Heart right ventricle (tissue), 16 donors: ENCODE results near the gene ARFGAP1. TPM values are rescaled to one million over a fixed set of nuclear protein-coding genes. Genes with fewer than 3 reads are reported as not detected.

Source experiments
- ATAC-seq, 8 donors: fragments of 200-7000 bp; cut with Tn5 transposase; one replicate each; pipeline ENCODE4 v1.9.1; 2020; ENCODE audit warnings: mild to moderate bottlenecking in 8 of 8, moderate library complexity in 8 of 8, moderate number of reproducible peaks in 1 of 8
- DNase-seq, 2 donors: peaks; one replicate each; pipeline ENCODE4 v3.0.0-alpha.2; 2020
- H3K27ac ChIP-seq, 10 donors: fragments of 200-600 bp; sonication (generic) in 2 of 10; one replicate each; pipeline versions ENCODE4 v1.5.0 to v1.8.0; 2020 to 2022; ENCODE audit warnings: mild to moderate bottlenecking in 3 of 10
- H3K27me3 ChIP-seq, 7 donors: fragments of 200-600 bp; one replicate each; pipeline ENCODE4 v1.8.0; 2021 to 2022; ENCODE audit warnings: mild to moderate bottlenecking in 2 of 7
- H3K36me3 ChIP-seq, 9 donors: fragments of 200-600 bp; sonication (generic) in 1 of 9; one replicate each; pipeline versions ENCODE4 v1.5.0 to v1.8.0; 2020 to 2022; ENCODE audit warnings: mild to moderate bottlenecking in 2 of 9
- H3K4me1 ChIP-seq, 9 donors: fragments of 200-600 bp; sonication (generic) in 1 of 9; one replicate each; pipeline versions ENCODE4 v1.5.0 to v1.8.0; 2020 to 2022; ENCODE audit warnings: mild to moderate bottlenecking in 4 of 9
- H3K4me3 ChIP-seq, 10 donors: fragments of 200-600 bp; sonication (generic) in 2 of 10; one replicate each; pipeline versions ENCODE4 v1.5.0 to v1.8.0; 2020 to 2022; ENCODE audit warnings: mild to moderate bottlenecking in 7 of 10, moderate library complexity in 2 of 10
- H3K9me3 ChIP-seq, 11 donors: fragments of 200-600 bp in 10 of 11; sonication (generic) in 2 of 11; one replicate each; pipeline versions ENCODE4 v1.5.0 to v1.8.0; 2013 to 2022; ENCODE audit warnings: mild to moderate bottlenecking in 2 of 11, control low read depth in 1 of 11, moderate library complexity in 1 of 11
- CTCF ChIP-seq, 9 donors: fragments of 200-600 bp; sonication (generic) in 2 of 9; IDR thresholded peaks; one replicate each; pipeline versions ENCODE4 v1.5.0 to v1.8.0; 2021 to 2022; ENCODE audit warnings: antibody characterized with exemption in 9 of 9, mild to moderate bottlenecking in 5 of 9, moderate library complexity in 1 of 9
- WGBS, 2 donors: extraction: QIAGEN DNeasy Blood & Tissue Kit; methylation state at CpG; one replicate each; pipeline ENCODE4 v1.1.7; 2013; ENCODE audit warnings: inconsistent platforms in 1 of 2; 5-methylcytosine and 5-hydroxymethylcytosine counted together
- intact Hi-C, 10 donors: fragments of 100-400 bp; cut with DNase I; formaldehyde crosslinking; loops; one replicate each; pipeline versions ENCODE4 v1.11.1 to v1.14.2; 2022
- polyA plus RNA-seq, 2 donors: library from polyadenylated mRNA; stranded (reverse); fragments of 200-250 nt; gene quantifications; one replicate each; pipeline ENCODE4 v1.2.3, GENCODE V29; 2013
- total RNA-seq, 10 donors: library from RNA; stranded (reverse); fragmentation: NEBNext Ultra II Directional in 3 of 10; extraction: Animal tissue kit (Norgen Biotek cat#: 25700) in 3 of 10; gene quantifications; one replicate each; pipeline versions ENCODE4 v1.2.1 to v1.2.4, GENCODE V29; 2021 to 2023
- donor health status: Arrhythmogenic right ventricular cardiomyopathy.
- donor health status: ischemic (EF 13 %, LVEDD 7.1; RV severe dilation, severe dysfunction).
- donor health status: healthy with polysubstance abuse.
- donor health status: DM: no; HTN: yes; CAD: no.
- donor health status: DM: no; HTN: no; CAD: no.
- donor health status: ischemic (EF 25% LVEDD 6.9; RV normal size, moderate dysfunction).
- donor health status: ischemic (EF 25% LVEDD 5.7; RV mildly dilated, moderate dysfunction).
- donor health status: healthy.
- donor health status: DM: yes; HTN: yes; CAD: no.
- donor health status: Ischemic cardiomyopathy.
- donor health status: ischemic (EF 35%, LVEDD 5.7; RV mildly dilated, moderate dysfunction).
- donor health status: nonischemic (EF 11% LVEDD 7.7; RV severe dilation, severe dysfunction).
- donor health status: DM: yes; HTN: yes; CAD: no.
- donor health status: PGD.
- donor health status: ischemic (EF 29% LVEDD 5.4; RV normal size, mild dysfunction).
- donor health status: nonischemic (EF 23%, LVEDD 6.1; RV moderate dilation, normal function).

ARFGAP1 gene
- total and polyA plus RNA-seq, 12 donors, result 20.4 to 72.6 (median 32.3) TPM

GRCh38 chr20:63264519-63264918 lies 8.1 kb upstream of the ARFGAP1 start:
- Histone ChIP-seq H3K36me3 (no peaks in the 10 kb centered on the region), H3K4me1 (no peaks in the 10 kb centered on the region), H3K4me3 (no peak overlapping the region), H3K27ac (no peak overlapping the region), H3K9me3 (no peaks in the 10 kb centered on the region), H3K27me3 (peaks cover 8 to 80% (median 70%) of the 10 kb centered on the region in 7 donors)
- TF ChIP-seq CTCF (IDR thresholded peaks at IDR 0.05), result no peak
- WGBS, 2 donors, result 47 to 50% methylated on average over 14 of the region's 14 CpGs
- ATAC-seq (no peak), DNase-seq (no peak)
- intact Hi-C loops, result no loop called here

DNA sequence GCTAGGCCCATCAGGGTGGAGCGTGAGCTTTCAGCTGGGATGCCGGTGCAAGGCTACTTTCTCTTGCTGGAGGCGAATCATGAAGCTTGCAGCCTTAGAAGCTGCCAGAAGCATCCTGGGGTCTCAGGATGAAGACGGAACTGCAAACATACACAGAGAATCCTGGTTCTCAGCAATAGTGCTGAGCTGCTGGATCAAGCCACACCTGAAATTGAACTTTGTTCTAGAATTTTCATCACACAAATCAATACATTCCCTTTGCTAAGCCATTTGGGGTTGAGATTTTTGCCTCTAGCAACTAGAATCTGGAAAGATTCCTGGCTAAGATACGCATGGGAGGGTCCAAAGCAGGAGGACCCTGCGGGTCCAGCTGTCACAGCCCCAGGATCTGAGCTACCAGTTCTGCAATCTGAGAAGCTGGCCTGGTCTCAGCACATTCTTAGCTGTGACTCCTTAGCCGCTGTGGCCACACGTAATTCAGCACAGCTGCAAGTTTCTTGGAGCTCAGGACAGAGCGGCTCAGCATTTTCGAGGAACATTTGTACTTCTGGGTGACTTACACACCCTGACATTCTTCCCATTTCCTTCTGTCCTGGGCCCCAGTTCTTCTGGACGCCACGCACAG lies 6.6 kb upstream of the ARFGAP1 start:
- intact Hi-C loops, result no loop called here
- Histone ChIP-seq H3K4me3 (no peak overlapping the region), H3K4me1 (no peaks in the 10 kb centered on the region), H3K36me3 (no peaks in the 10 kb centered on the region), H3K9me3 (no peaks in the 10 kb centered on the region), H3K27ac (no peak overlapping the region), H3K27me3 (peaks cover 4 to 65% (median 56%) of the 10 kb centered on the region in 7 donors)
- TF ChIP-seq CTCF (IDR thresholded peaks at IDR 0.05), result no peak
- 70 to 76% methylated on average over 12 of the region's 12 CpGs for WGBS, 2 donors
- no peak for DNase-seq
- ATAC-seq, result no peak

DNA sequence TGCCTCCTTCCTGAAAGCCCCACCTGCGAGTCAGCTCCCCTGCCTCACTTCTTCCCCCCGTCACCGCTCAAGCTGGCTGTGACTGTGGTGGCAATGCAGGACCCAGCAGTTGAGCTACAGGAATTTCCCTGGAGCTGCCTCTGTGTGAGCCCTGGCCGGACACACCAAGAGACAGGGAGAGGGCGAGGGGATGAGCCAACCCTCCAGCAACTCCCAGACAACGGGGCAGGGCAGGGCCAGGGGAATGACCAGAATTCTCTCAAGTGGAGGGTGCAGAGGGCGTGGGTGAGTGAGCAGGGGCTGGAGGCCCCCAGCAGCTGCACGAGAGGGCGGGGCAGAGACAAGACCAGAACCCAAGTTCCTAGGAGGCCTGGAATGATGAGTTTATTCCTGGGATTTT lies 4.9 kb upstream of the ARFGAP1 start:
- peaks cover 0 to 8% (median 6%) of the 10 kb centered on the region in 9 donors for H3K4me1 ChIP-seq
- peaks cover 3 to 50% (median 42%) of the 10 kb centered on the region in 7 donors for H3K27me3 ChIP-seq
- intact Hi-C loops, result no loop called here
- no peak overlapping the region for H3K4me3 ChIP-seq
- ATAC-seq (no peak), DNase-seq (no peak)
- WGBS, 2 donors, result 41 to 66% methylated on average over 9 of the region's 9 CpGs
- H3K9me3 ChIP-seq, result no peaks in the 10 kb centered on the region
- no peak for TF ChIP-seq CTCF (IDR thresholded peaks at IDR 0.05)
- no peak overlapping the region for H3K27ac ChIP-seq
- H3K36me3 ChIP-seq, result no peaks in the 10 kb centered on the region

GRCh38 chr20:63268256-63268655 lies 4.4 kb upstream of the ARFGAP1 start:
- TF ChIP-seq CTCF (IDR thresholded peaks at IDR 0.05), result no peak
- no peak for ATAC-seq
- intact Hi-C loops, result no loop called here
- no peaks in the 10 kb centered on the region for H3K36me3 ChIP-seq
- 54 to 56% methylated on average over 7 of the region's 7 CpGs for WGBS, 2 donors
- H3K27me3 ChIP-seq, result peaks cover 0 to 45% (median 36%) of the 10 kb centered on the region in 7 donors
- no peak overlapping the region for H3K27ac ChIP-seq
- peaks cover 0 to 13% (median 7%) of the 10 kb centered on the region in 9 donors for H3K4me1 ChIP-seq
- DNase-seq, result no peak
- H3K9me3 ChIP-seq, result no peaks in the 10 kb centered on the region
- H3K4me3 ChIP-seq, result no peak overlapping the region
